Smooth muscle cell (in vitro differentiated cells): Measurements from ENCODE around the gene KLF15. TPM values are rescaled to one million over a fixed set of nuclear protein-coding genes. Genes with fewer than 3 reads are reported as not detected.

Source experiments
- DNase-seq: peaks from one replicate; lab custom pipeline; 2025; ENCODE audit not compliant: unreplicated experiment; lab: John Stamatoyannopoulos, UW
- H2AFZ ChIP-seq: fragments of 200-600 bp; sonication (generic); 2 replicates; pipeline ENCODE4 v1.6.0; 2016; ENCODE audit warnings: antibody characterized with exemption, low read depth, mild to moderate bottlenecking
- H3F3A ChIP-seq: fragments of 200-600 bp; sonication (generic); 2 replicates; pipeline ENCODE4 v1.6.0; 2017; ENCODE audit warnings: antibody characterized with exemption, low read depth
- H3K27ac ChIP-seq: fragments of 200-600 bp; sonication (generic); 2 replicates; pipeline ENCODE4 v1.5.1; 2016; ENCODE audit warnings: low read depth, mild to moderate bottlenecking
- H3K27me3 ChIP-seq: fragments of 200-600 bp; sonication (generic); 2 replicates; pipeline ENCODE4 v1.6.1; 2016; ENCODE audit warnings: low read depth, mild to moderate bottlenecking
- H3K36me3 ChIP-seq: fragments of 200-600 bp; sonication (generic); 2 replicates; pipeline ENCODE4 v1.5.1; 2016; ENCODE audit warnings: low read depth
- H3K4me1 ChIP-seq: fragments of 200-600 bp; sonication (generic); 2 replicates; pipeline ENCODE4 v1.5.1; 2016; ENCODE audit warnings: low read depth
- H3K4me2 ChIP-seq: fragments of 200-600 bp; sonication (generic); 2 replicates; pipeline ENCODE4 v1.6.0; 2016; ENCODE audit warnings: mild to moderate bottlenecking
- H3K4me3 ChIP-seq: fragments of 200-600 bp; sonication (generic); 2 replicates; pipeline ENCODE4 v1.5.1; 2016; ENCODE audit warnings: mild to moderate bottlenecking
- H3K79me2 ChIP-seq: fragments of 200-600 bp; sonication (generic); 2 replicates; pipeline ENCODE4 v1.6.0; 2016; ENCODE audit warnings: low read depth, mild to moderate bottlenecking
- H3K9ac ChIP-seq: fragments of 200-600 bp; sonication (generic); 2 replicates; pipeline ENCODE4 v1.6.0; 2016; ENCODE audit warnings: low read depth
- H3K9me3 ChIP-seq: fragments of 200-600 bp; sonication (generic); replicated peaks from 2 replicates; pipeline ENCODE4 v1.5.1; 2016; ENCODE audit warnings: low read depth
- H4K20me1 ChIP-seq: fragments of 200-600 bp; sonication (generic); 2 replicates; pipeline ENCODE4 v1.6.0; 2016; ENCODE audit warnings: low read depth
- WGBS: methylation state at CpG from one replicate; pipeline ENCODE4 v1.1.7; 2016; ENCODE audit warnings: low lambda C conversion rate; 5-methylcytosine and 5-hydroxymethylcytosine counted together
- polyA plus RNA-seq: library from polyadenylated mRNA; unstranded; fragments of >200 nt; fragmentation: Nextera tagmentation; extraction: Ambion mirVana; gene quantifications from 2 replicates; pipeline ENCODE4 v1.2.1, GENCODE V29; 2016
- total RNA-seq: library from RNA; depleted of rRNA; stranded (reverse); fragments of >200 nt; gene quantifications from 2 replicates; pipeline ENCODE4 v1.2.3, GENCODE V29; 2014
- TF ChIP-seq, protein P1 (sequence below): fragments of 200-600 bp; sonication (generic); IDR thresholded peaks from 2 replicates; pipeline ENCODE4 v1.5.1; 2017; ENCODE audit warnings: borderline replicate concordance, mild to moderate bottlenecking, antibody characterized with exemption; ENCODE audit not compliant: insufficient read depth, poor library complexity, severe bottlenecking

KLF15 gene
- total and polyA plus RNA-seq, 2 experiments from 2014 or later, result not detected

- Histone ChIP-seq H3F3A (no peaks in the 10 kb centered on the region), H4K20me1 (no peaks in the 10 kb centered on the region), H3K79me2 (no peaks in the 10 kb centered on the region), H3K27ac (no peak overlapping the region), H3K4me2 (no peak overlapping the region), H3K36me3 (no peaks in the 10 kb centered on the region), H3K9me3 (no peaks in the 10 kb centered on the region), H2AFZ (no peak overlapping the region), H3K4me1 (no peaks in the 10 kb centered on the region), H3K9ac (no peak overlapping the region), H3K4me3 (no peak overlapping the region), H3K27me3 (no peaks in the 10 kb centered on the region)
- WGBS, result 73% methylated on average over 4 of the region's 4 CpGs
- TF ChIP-seq, protein P1, sequence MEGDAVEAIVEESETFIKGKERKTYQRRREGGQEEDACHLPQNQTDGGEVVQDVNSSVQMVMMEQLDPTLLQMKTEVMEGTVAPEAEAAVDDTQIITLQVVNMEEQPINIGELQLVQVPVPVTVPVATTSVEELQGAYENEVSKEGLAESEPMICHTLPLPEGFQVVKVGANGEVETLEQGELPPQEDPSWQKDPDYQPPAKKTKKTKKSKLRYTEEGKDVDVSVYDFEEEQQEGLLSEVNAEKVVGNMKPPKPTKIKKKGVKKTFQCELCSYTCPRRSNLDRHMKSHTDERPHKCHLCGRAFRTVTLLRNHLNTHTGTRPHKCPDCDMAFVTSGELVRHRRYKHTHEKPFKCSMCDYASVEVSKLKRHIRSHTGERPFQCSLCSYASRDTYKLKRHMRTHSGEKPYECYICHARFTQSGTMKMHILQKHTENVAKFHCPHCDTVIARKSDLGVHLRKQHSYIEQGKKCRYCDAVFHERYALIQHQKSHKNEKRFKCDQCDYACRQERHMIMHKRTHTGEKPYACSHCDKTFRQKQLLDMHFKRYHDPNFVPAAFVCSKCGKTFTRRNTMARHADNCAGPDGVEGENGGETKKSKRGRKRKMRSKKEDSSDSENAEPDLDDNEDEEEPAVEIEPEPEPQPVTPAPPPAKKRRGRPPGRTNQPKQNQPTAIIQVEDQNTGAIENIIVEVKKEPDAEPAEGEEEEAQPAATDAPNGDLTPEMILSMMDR, result no peak
- DNase-seq, result no peak
Measured at GRCh38 chr3:126314305-126314789, 42.9 kb downstream of the KLF15 start.

GRCh38 chr3:126313580-126314304 lies 43.5 kb downstream of the KLF15 start:
- Histone ChIP-seq H3K4me1 (no peaks in the 10 kb centered on the region), H3K36me3 (no peaks in the 10 kb centered on the region), H3K27ac (no peak overlapping the region), H3K9ac (no peak overlapping the region), H3K27me3 (no peaks in the 10 kb centered on the region), H4K20me1 (no peaks in the 10 kb centered on the region), H3K79me2 (no peaks in the 10 kb centered on the region), H3K4me3 (no peak overlapping the region), H3K4me2 (no peak overlapping the region), H2AFZ (no peak overlapping the region), H3F3A (no peaks in the 10 kb centered on the region), H3K9me3 (no peaks in the 10 kb centered on the region)
- TF ChIP-seq, protein P1, result no peak
- 94% methylated on average over 6 of the region's 6 CpGs for WGBS
- no peak for DNase-seq

DNA sequence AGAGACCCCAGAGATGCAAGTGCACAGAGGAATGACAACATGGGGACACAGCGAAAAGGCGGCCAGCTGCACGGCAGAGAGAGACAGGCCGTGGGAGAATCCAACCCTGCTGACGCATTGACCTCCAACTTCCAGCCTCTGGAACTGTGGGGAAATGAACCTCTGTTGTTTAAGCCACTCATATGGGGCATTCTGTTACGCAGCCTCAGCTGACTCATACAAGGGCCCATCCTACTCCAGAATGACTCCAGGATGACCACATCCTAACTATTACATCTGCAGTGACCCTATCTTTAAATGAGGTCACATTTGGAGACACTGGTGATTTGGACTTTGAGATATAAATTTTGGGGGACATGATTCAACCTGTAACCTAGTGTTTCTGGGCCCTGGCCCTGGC lies 44.0 kb downstream of the KLF15 start:
- H3K4me2 ChIP-seq, result no peak overlapping the region
- no peaks in the 10 kb centered on the region for H3K36me3 ChIP-seq
- no peaks in the 10 kb centered on the region for H3K79me2 ChIP-seq
- no peaks in the 10 kb centered on the region for H3K27me3 ChIP-seq
- H2AFZ ChIP-seq, result no peak overlapping the region
- no peak overlapping the region for H3K9ac ChIP-seq
- no peak overlapping the region for H3K4me3 ChIP-seq
- TF ChIP-seq, protein P1, result no peak
- no peak overlapping the region for H3K27ac ChIP-seq
- no peaks in the 10 kb centered on the region for H3F3A ChIP-seq
- no peaks in the 10 kb centered on the region for H3K4me1 ChIP-seq
- no peak for DNase-seq
- H4K20me1 ChIP-seq, result no peaks in the 10 kb centered on the region
- WGBS, result 96% methylated on average over 6 of the region's 6 CpGs
- H3K9me3 ChIP-seq, result no peaks in the 10 kb centered on the region

- H3K4me2 ChIP-seq, result no peak overlapping the region
- no peak overlapping the region for H3K4me3 ChIP-seq
- 94% methylated on average over 7 of the region's 7 CpGs for WGBS
- TF ChIP-seq, protein P1, result no peak
- H4K20me1 ChIP-seq, result no peaks in the 10 kb centered on the region
- no peaks in the 10 kb centered on the region for H3K4me1 ChIP-seq
- H3K27ac ChIP-seq, result no peak overlapping the region
- H3F3A ChIP-seq, result no peaks in the 10 kb centered on the region
- H3K9me3 ChIP-seq, result no peaks in the 10 kb centered on the region
- no peak overlapping the region for H2AFZ ChIP-seq
- no peaks in the 10 kb centered on the region for H3K79me2 ChIP-seq
- H3K27me3 ChIP-seq, result no peaks in the 10 kb centered on the region
- no peak for DNase-seq
- no peak overlapping the region for H3K9ac ChIP-seq
- no peaks in the 10 kb centered on the region for H3K36me3 ChIP-seq
Measured at GRCh38 chr3:126312341-126312740, 44.9 kb downstream of the KLF15 start.
